ENCODE data around the gene CALB2. TPM values are rescaled to one million over a fixed set of nuclear protein-coding genes. Genes with fewer than 3 reads are reported as not detected.
A peak's percentile ranks its signal among the peaks of the same experiment; 100 is the strongest.

The CALB2 gene
- total and polyA plus RNA-seq, 2 of the 13 experiments (the other 11 are each of a cell fraction or from before 2014, with no cell fraction given) = 0.37 to 0.40 TPM

GRCh38 chr16:71339236-71340171, 19.0 kb upstream of the CALB2 start:
- Histone ChIP-seq H4K20me1 (ENCODE audit: insufficient read depth, low read length) (no peaks in the 10 kb centered on the region), H3K27ac (ENCODE audit: extremely low read length, insufficient read depth, low read length) (no peak overlapping the region), H3K9me3 (ENCODE audit: low read length) (no peaks in the 10 kb centered on the region), H3K27me3 (ENCODE audit: control insufficient read depth in 1 of 2, insufficient read depth in 2 of 2, low read length in 2 of 2) (peaks cover 0 to 29% of the 10 kb centered on the region in 2 experiments; a peak in 3 of 5 replicates), H3K36me3 (replicated peaks in 1 of 2; ENCODE audit: control insufficient read depth in 1 of 2, insufficient read depth in 2 of 2, low read length in 2 of 2) (no peaks in the 10 kb centered on the region), H3K9ac (ENCODE audit: insufficient read depth, low read depth, low read length) (no peak overlapping the region), H2AFZ (ENCODE audit: low read length) (no peak overlapping the region), H3K4me3 (replicated peaks in 1 of 3; ENCODE audit: insufficient read depth in 1 of 3, low read depth in 2 of 3, low read length in 3 of 3) (no peak overlapping the region), H3K4me1 (ENCODE audit: insufficient read depth, low read length) (peaks cover 17% of the 10 kb centered on the region), H3K79me2 (ENCODE audit: insufficient read depth, low read length) (no peaks in the 10 kb centered on the region), H3K4me2 (ENCODE audit: low read depth, low read length) (no peak overlapping the region)
- ATAC-seq (no peak), DNase-seq (ENCODE audit: low spot score) (no peak), FAIRE-seq (no peak)
- no TSS peak for BruUV-seq (replicated peaks)
- TF ChIP-seq, protein P1, sequence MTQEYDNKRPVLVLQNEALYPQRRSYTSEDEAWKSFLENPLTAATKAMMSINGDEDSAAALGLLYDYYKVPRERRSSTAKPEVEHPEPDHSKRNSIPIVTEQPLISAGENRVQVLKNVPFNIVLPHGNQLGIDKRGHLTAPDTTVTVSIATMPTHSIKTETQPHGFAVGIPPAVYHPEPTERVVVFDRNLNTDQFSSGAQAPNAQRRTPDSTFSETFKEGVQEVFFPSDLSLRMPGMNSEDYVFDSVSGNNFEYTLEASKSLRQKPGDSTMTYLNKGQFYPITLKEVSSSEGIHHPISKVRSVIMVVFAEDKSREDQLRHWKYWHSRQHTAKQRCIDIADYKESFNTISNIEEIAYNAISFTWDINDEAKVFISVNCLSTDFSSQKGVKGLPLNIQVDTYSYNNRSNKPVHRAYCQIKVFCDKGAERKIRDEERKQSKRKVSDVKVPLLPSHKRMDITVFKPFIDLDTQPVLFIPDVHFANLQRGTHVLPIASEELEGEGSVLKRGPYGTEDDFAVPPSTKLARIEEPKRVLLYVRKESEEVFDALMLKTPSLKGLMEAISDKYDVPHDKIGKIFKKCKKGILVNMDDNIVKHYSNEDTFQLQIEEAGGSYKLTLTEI (CRISPR knock-in tag; conservative IDR thresholded peaks at IDR 0.05) = no peak
- TF ChIP-seq, protein P2, sequence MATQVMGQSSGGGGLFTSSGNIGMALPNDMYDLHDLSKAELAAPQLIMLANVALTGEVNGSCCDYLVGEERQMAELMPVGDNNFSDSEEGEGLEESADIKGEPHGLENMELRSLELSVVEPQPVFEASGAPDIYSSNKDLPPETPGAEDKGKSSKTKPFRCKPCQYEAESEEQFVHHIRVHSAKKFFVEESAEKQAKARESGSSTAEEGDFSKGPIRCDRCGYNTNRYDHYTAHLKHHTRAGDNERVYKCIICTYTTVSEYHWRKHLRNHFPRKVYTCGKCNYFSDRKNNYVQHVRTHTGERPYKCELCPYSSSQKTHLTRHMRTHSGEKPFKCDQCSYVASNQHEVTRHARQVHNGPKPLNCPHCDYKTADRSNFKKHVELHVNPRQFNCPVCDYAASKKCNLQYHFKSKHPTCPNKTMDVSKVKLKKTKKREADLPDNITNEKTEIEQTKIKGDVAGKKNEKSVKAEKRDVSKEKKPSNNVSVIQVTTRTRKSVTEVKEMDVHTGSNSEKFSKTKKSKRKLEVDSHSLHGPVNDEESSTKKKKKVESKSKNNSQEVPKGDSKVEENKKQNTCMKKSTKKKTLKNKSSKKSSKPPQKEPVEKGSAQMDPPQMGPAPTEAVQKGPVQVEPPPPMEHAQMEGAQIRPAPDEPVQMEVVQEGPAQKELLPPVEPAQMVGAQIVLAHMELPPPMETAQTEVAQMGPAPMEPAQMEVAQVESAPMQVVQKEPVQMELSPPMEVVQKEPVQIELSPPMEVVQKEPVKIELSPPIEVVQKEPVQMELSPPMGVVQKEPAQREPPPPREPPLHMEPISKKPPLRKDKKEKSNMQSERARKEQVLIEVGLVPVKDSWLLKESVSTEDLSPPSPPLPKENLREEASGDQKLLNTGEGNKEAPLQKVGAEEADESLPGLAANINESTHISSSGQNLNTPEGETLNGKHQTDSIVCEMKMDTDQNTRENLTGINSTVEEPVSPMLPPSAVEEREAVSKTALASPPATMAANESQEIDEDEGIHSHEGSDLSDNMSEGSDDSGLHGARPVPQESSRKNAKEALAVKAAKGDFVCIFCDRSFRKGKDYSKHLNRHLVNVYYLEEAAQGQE (IDR thresholded peaks at IDR 0.05; ENCODE audit: borderline replicate concordance in 1 of 2, low read depth in 1 of 2, low read length in 2 of 2) = peak in 1 of 2 experiments; percentile 65; a peak in 2 of 4 replicates
- in situ Hi-C loops (cut with HindIII; ENCODE audit: extremely low pct_ligation_motif_present, low pct_unique_long_range_greater_than_20kb) (no loop called here), intact Hi-C loops (cut with micrococcal nuclease; ENCODE audit: unreplicated experiment) (no loop called here)
- ChIA-PET POLR2A (no interaction called here), CTCF (ENCODE audit: low intra/inter-chr PET ratio, low total read pairs) (no interaction called here)
- WGBS (ENCODE audit: low lambda C conversion rate) = 29% methylated on average over 19 of the region's 19 CpGs
